CD4-positive, alpha-beta T cell treated with Interleukin-4 for 1 hour (primary cell): ENCODE measurements around the gene MARK3.

Source experiments
- DNase-seq, 2 donors: peaks; one replicate each; pipeline ENCODE4 v3.0.0-alpha.2; 2020 to 2022

Gene MARK3

GRCh38 chr14:103528146-103528586 is 143.0 kb downstream of the MARK3 start:
- no peak for DNase-seq

GRCh38 chr14:103528587-103529382 is 143.6 kb downstream of the MARK3 start, which contains the start of gene TRMT61A:
Gene TRMT61A (plus strand): TSS chr14:103529196. CDS start chr14:103529979, 783 bp downstream.
- peak; percentile 80 to 85 for DNase-seq

- DNase-seq, result no peak
These were observed 144.5 kb downstream of the MARK3 start for GRCh38 chr14:103529383-103530365.

GRCh38 chr14:103530390-103530789 is 145.2 kb downstream of the MARK3 start:
- DNase-seq, result no peak

- DNase-seq, result no peak
These were observed 145.6 kb downstream of the MARK3 start for GRCh38 chr14:103530831-103531230.

GRCh38 chr14:103531421-103532215 is 146.4 kb downstream of the MARK3 start:
- no peak for DNase-seq

GRCh38 chr14:103532216-103533136 is 147.3 kb downstream of the MARK3 start:
- DNase-seq, result no peak

- DNase-seq, result no peak
These were observed 148.2 kb downstream of the MARK3 start for GRCh38 chr14:103533137-103533998.

GRCh38 chr14:103533999-103534575 is 148.9 kb downstream of the MARK3 start:
- no peak for DNase-seq

- no peak for DNase-seq
These were observed 149.4 kb downstream of the MARK3 start for GRCh38 chr14:103534576-103535061.

- no peak for DNase-seq
These were observed 150.1 kb downstream of the MARK3 start for GRCh38 chr14:103535081-103535890.

- no peak for DNase-seq
These were observed 150.8 kb downstream of the MARK3 start for GRCh38 chr14:103535891-103536565.

GRCh38 chr14:103536693-103537092 is 151.5 kb downstream of the MARK3 start:
- no peak for DNase-seq

GRCh38 chr14:103537175-103537990 is 152.2 kb downstream of the MARK3 start:
- no peak for DNase-seq

- DNase-seq, result no peak
These were observed 153.3 kb downstream of the MARK3 start for GRCh38 chr14:103538291-103539055.

GRCh38 chr14:103539056-103539825 is 154.0 kb downstream of the MARK3 start:
- no peak for DNase-seq
